Prostate gland (tissue), 2 donors: ENCODE data around the gene ELAPOR1. TPM values are rescaled to one million over a fixed set of nuclear protein-coding genes. Genes with fewer than 3 reads are reported as not detected.

ENCODE experiments used
- DNase-seq: peaks from one replicate; pipeline ENCODE4 v3.0.0-alpha.2; 2019; ENCODE audit warnings: low spot score
- H3K27ac ChIP-seq, 2 donors: fragments of 200-600 bp; sonication (generic); 2 replicates each; pipeline ENCODE4 v1.5.1; 2017 to 2019
- H3K27me3 ChIP-seq: fragments of 200-600 bp; sonication (generic); replicated peaks from 2 replicates; pipeline ENCODE4 v1.5.1; 2019; ENCODE audit not compliant: insufficient read depth
- H3K36me3 ChIP-seq, 2 donors: fragments of 200-600 bp; sonication (generic); 1 replicate in 1 of 2; 2 replicates in 1 of 2; pipeline versions ENCODE4 v1.5.1 to v1.8.1; 2017 to 2019
- H3K4me1 ChIP-seq: fragments of 200-600 bp; sonication (generic); replicated peaks from 2 replicates; pipeline ENCODE4 v1.5.1; 2019
- H3K4me3 ChIP-seq, 2 donors: fragments of 200-600 bp; sonication (generic); 2 replicates each; pipeline ENCODE4 v1.5.1; 2017 to 2019
- H3K9me3 ChIP-seq: fragments of 200-600 bp; sonication (generic); 2 replicates; pipeline ENCODE4 v1.5.1; 2017
- CTCF ChIP-seq, 4 experiments: fragments of 200-600 bp in 2 of 4; fragments of 450-650 bp in 2 of 4; sonication (generic) in 2 of 4; IDR thresholded peaks; 1 replicate in 3 of 4; 2 replicates in 1 of 4; pipeline ENCODE4 v1.5.1; 2016 to 2019; ENCODE audit warnings: antibody characterized with exemption in 4 of 4, mild to moderate bottlenecking in 2 of 4, moderate library complexity in 2 of 4
- POLR2A ChIP-seq: fragments of 450-650 bp; IDR thresholded peaks from one replicate; pipeline ENCODE4 v1.6.1; 2016; ENCODE audit warnings: antibody characterized with exemption, mild to moderate bottlenecking
- POLR2AphosphoS5 ChIP-seq: sonication (generic); formaldehyde crosslinking; IDR thresholded peaks from one replicate; pipeline ENCODE4 v1.6.1; 2017; ENCODE audit warnings: antibody characterized with exemption
- WGBS: methylation state at CpG from one replicate; pipeline ENCODE4 v1.1.5; 2018; 5-methylcytosine and 5-hydroxymethylcytosine counted together
- intact Hi-C: fragments of 100-400 bp; cut with DNase I; formaldehyde crosslinking; loops from one replicate; pipeline ENCODE4 v1.14.2; 2022
- total RNA-seq, 2 donors: library from RNA; depleted of rRNA; stranded (reverse); fragments of >200 nt; gene quantifications; one replicate each; pipeline ENCODE4 v1.1.0, GENCODE V29; 2016

ELAPOR1 gene
- total RNA-seq, 2 donors from 2014 or later: 102 to 621 TPM

GRCh38 chr1:109112652-109113285 lies 1.1 kb upstream of the ELAPOR1 start:
- peak; percentile 87 for DNase-seq
- intact Hi-C loops: loop anchor here (5.0 to 10.0 kb wide), 2 partner anchors 100 to 148 kb away; partner anchors contain the start of genes CLCC1 and SARS1
- TF ChIP-seq POLR2AphosphoS5 (peak; percentile 76), POLR2A (no peak), CTCF (IDR thresholded peaks at IDR 0.05) (peak; percentile 92 to 94 (median 93))
- Histone ChIP-seq H3K4me3 (no peak overlapping the region), H3K36me3 (no peaks in the 10 kb centered on the region), H3K4me1 (no peaks in the 10 kb centered on the region), H3K27ac (no peak overlapping the region), H3K9me3 (no peaks in the 10 kb centered on the region), H3K27me3 (no peaks in the 10 kb centered on the region)
- WGBS: 14% methylated on average over 31 of the region's 31 CpGs

GRCh38 chr1:109114342-109114674 lies 393 bp downstream of the ELAPOR1 start:
- no peaks in the 10 kb centered on the region for H3K27me3 ChIP-seq
- peak overlapping the region; percentile 37 to 50 for H3K4me3 ChIP-seq
- peak overlapping the region; percentile 70 to 78 for H3K27ac ChIP-seq
- intact Hi-C loops: loop anchor here (5.0 to 10.0 kb wide), 2 partner anchors 98 to 150 kb away; partner anchors contain the start of genes CLCC1 and SARS1
- H3K36me3 ChIP-seq: no peaks in the 10 kb centered on the region
- H3K9me3 ChIP-seq: no peaks in the 10 kb centered on the region
- peak; percentile 59 for DNase-seq
- no peaks in the 10 kb centered on the region for H3K4me1 ChIP-seq
- 4% methylated on average over 12 of the region's 12 CpGs for WGBS
- TF ChIP-seq POLR2AphosphoS5 (no peak), POLR2A (no peak), CTCF (IDR thresholded peaks at IDR 0.05) (no peak)

GRCh38 chr1:109115685-109116084 lies 1.8 kb downstream of the ELAPOR1 start:
- peak overlapping the region; percentile 70 to 78 for H3K27ac ChIP-seq
- intact Hi-C loops: loop anchor here (10.0 kb wide), 1 partner anchor 151 kb away; the partner anchor contains the start of gene CLCC1
- H3K36me3 ChIP-seq: no peaks in the 10 kb centered on the region
- TF ChIP-seq POLR2AphosphoS5: no peak
- no peaks in the 10 kb centered on the region for H3K9me3 ChIP-seq
- 63% methylated on average over 2 of the region's 2 CpGs for WGBS
- H3K4me3 ChIP-seq: peak overlapping the region; percentile 37 to 50
- no peak for DNase-seq
- H3K4me1 ChIP-seq: no peaks in the 10 kb centered on the region
- H3K27me3 ChIP-seq: no peaks in the 10 kb centered on the region

- Histone ChIP-seq H3K27ac (peak overlapping the region; percentile 70 to 78), H3K36me3 (no peaks in the 10 kb centered on the region), H3K4me3 (peak overlapping the region in 1 of 2 donors; percentile 50), H3K27me3 (no peaks in the 10 kb centered on the region), H3K4me1 (no peaks in the 10 kb centered on the region), H3K9me3 (no peaks in the 10 kb centered on the region)
- intact Hi-C loops: loop anchor here (10.0 kb wide), 1 partner anchor 151 kb away; the partner anchor contains the start of gene CLCC1
- TF ChIP-seq POLR2A (no peak), POLR2AphosphoS5 (peak; percentile 63), CTCF (IDR thresholded peaks at IDR 0.05) (no peak)
- peak; percentile 66 for DNase-seq
- 50% methylated on average over 1 of the region's 1 CpG for WGBS
Measured at GRCh38 chr1:109116286-109116685, 2.4 kb downstream of the ELAPOR1 start.

GRCh38 chr1:109118089-109118488 lies 4.2 kb downstream of the ELAPOR1 start:
- H3K4me3 ChIP-seq: no peak overlapping the region
- no peaks in the 10 kb centered on the region for H3K36me3 ChIP-seq
- no peak for DNase-seq
- TF ChIP-seq POLR2A (no peak), CTCF (IDR thresholded peaks at IDR 0.05) (no peak), POLR2AphosphoS5 (no peak)
- H3K4me1 ChIP-seq: no peaks in the 10 kb centered on the region
- intact Hi-C loops: loop anchor here (10.0 kb wide), 1 partner anchor 153 kb away; the partner anchor contains the start of gene CLCC1
- no peaks in the 10 kb centered on the region for H3K9me3 ChIP-seq
- H3K27me3 ChIP-seq: no peaks in the 10 kb centered on the region
- H3K27ac ChIP-seq: no peak overlapping the region
- WGBS: 83% methylated on average over 3 of the region's 3 CpGs
